H1 (cell line): ENCODE measurements around the gene SLC22A31. TPM values are rescaled to one million over a fixed set of nuclear protein-coding genes. Genes with fewer than 3 reads are reported as not detected.

ENCODE experiments used
- CTCF ChIA-PET: fragments of 300-600 bp; sonication (Branson Sonifier 250); formaldehyde crosslinking; loops from one replicate; lab custom pipeline; 2021; ENCODE audit not compliant: partially characterized antibody; lab: Charles Lee
- POLR2A ChIA-PET: fragments of 300-600 bp; sonication (Branson Sonifier 250); formaldehyde crosslinking; loops from one replicate; lab custom pipeline; 2021; ENCODE audit warnings: inconsistent platforms; ENCODE audit not compliant: partially characterized antibody; lab: Charles Lee
- DNase-seq, 2 experiments: peaks; one replicate each; pipeline versions ENCODE4 v3.0.0 to v3.0.0-alpha.2; 2010 to 2022; ENCODE audit warnings: low spot score in 2 of 2, low read depth in 1 of 2, mixed read lengths in 1 of 2
- FAIRE-seq: peaks from 2 replicates; lab custom pipeline; 2011; peaks lifted over from hg19 to GRCh38; lab: Jason Lieb, UNC
- H2AFZ ChIP-seq: 2 replicates; pipeline ENCODE4 v1.8.1; 2012; ENCODE audit warnings: low read length, inconsistent platforms
- H2AK5ac ChIP-seq: 2 replicates; pipeline ENCODE4 v1.6.1; 2013; ENCODE audit warnings: low read depth, low read length
- H2BK120ac ChIP-seq: replicated peaks from 2 replicates; pipeline ENCODE3; 2013; ENCODE audit warnings: low read depth, low read length, inconsistent platforms
- H2BK12ac ChIP-seq: 2 replicates; pipeline ENCODE4 v1.6.1; 2013; ENCODE audit warnings: low read depth, low read length
- H2BK15ac ChIP-seq: 2 replicates; pipeline ENCODE4 v1.6.1; 2013; ENCODE audit warnings: low read length
- H2BK20ac ChIP-seq: 2 replicates; pipeline ENCODE4 v1.6.1; 2013; ENCODE audit warnings: low read length
- H2BK5ac ChIP-seq: 2 replicates; pipeline ENCODE4 v1.6.1; 2013; ENCODE audit warnings: low read depth, low read length
- H3K14ac ChIP-seq: 2 replicates; pipeline ENCODE4 v1.6.1; 2013; ENCODE audit warnings: inconsistent platforms; ENCODE audit not compliant: insufficient read length
- H3K18ac ChIP-seq: 2 replicates; pipeline ENCODE4 v1.6.1; 2013; ENCODE audit warnings: low read length; ENCODE audit errors: extremely low read depth
- H3K23ac ChIP-seq: 2 replicates; pipeline ENCODE4 v1.6.1; 2013; ENCODE audit warnings: inconsistent platforms; ENCODE audit not compliant: insufficient read length
- H3K23me2 ChIP-seq: 2 replicates; pipeline ENCODE4 v1.6.1; 2013; ENCODE audit warnings: low read depth, low read length
- H3K27ac ChIP-seq: 2 replicates; pipeline ENCODE4 v1.6.1; 2011; ENCODE audit warnings: low read depth, low read length, inconsistent platforms
- H3K27me3 ChIP-seq, 4 experiments: replicated peaks in 1 of 4; 1 replicate in 1 of 4; 2 replicates in 3 of 4; pipeline versions ENCODE4 v1.6.1 to v1.8.1; 2011 to 2013; ENCODE audit warnings: low read length in 3 of 4, mild to moderate bottlenecking in 3 of 4, inconsistent platforms in 2 of 4, mixed read lengths in 2 of 4, moderate library complexity in 1 of 4; ENCODE audit not compliant: control insufficient read depth in 3 of 4, insufficient read depth in 3 of 4; ENCODE audit errors: extremely low read depth in 1 of 4
- H3K36me3 ChIP-seq, 4 experiments: 2 replicates each; pipeline versions ENCODE4 v1.6.1 to v1.8.1; 2011 to 2013; ENCODE audit warnings: mild to moderate bottlenecking in 4 of 4, low read length in 3 of 4, moderate library complexity in 2 of 4, control low read depth in 1 of 4, inconsistent platforms in 1 of 4; ENCODE audit not compliant: insufficient read depth in 4 of 4, control insufficient read depth in 2 of 4
- H3K4ac ChIP-seq: replicated peaks from 2 replicates; pipeline ENCODE3; 2013; ENCODE audit warnings: low read length, low read depth, mixed read lengths, inconsistent platforms; ENCODE audit not compliant: insufficient read length
- H3K4me1 ChIP-seq, 4 experiments: replicated peaks in 1 of 4; 1 replicate in 1 of 4; 2 replicates in 3 of 4; pipeline versions ENCODE4 v1.6.1 to v1.8.1; 2011 to 2013; ENCODE audit warnings: low read length in 3 of 4, inconsistent platforms in 2 of 4, mixed read lengths in 1 of 4; ENCODE audit not compliant: insufficient read depth in 4 of 4, control insufficient read depth in 3 of 4
- H3K4me2 ChIP-seq, 2 experiments: 2 replicates each; pipeline versions ENCODE4 v1.6.1 to v1.8.1; 2011 to 2013; ENCODE audit warnings: low read depth in 2 of 2, low read length in 2 of 2, control low read depth in 1 of 2, inconsistent platforms in 1 of 2, mild to moderate bottlenecking in 1 of 2; ENCODE audit not compliant: insufficient read depth in 1 of 2
- H3K4me3 ChIP-seq, 4 experiments: fragments of 200-600, 300-600 bp in 1 of 4; sonication (generic), shearing (Covaris generic), sonication (Bioruptor Twin) in 1 of 4; 2 replicates each; pipeline versions ENCODE4 v1.5.1 to v1.8.1; 2011 to 2016; ENCODE audit warnings: low read length in 4 of 4, low read depth in 3 of 4, control low read depth in 2 of 4, inconsistent platforms in 2 of 4, mild to moderate bottlenecking in 2 of 4, mixed read lengths in 1 of 4, moderate library complexity in 1 of 4; ENCODE audit not compliant: insufficient read depth in 2 of 4; ENCODE audit errors: extremely low read depth in 1 of 4
- H3K56ac ChIP-seq: replicated peaks from 2 replicates; pipeline ENCODE3; 2013; ENCODE audit warnings: low read depth, mild to moderate bottlenecking, mixed read lengths, low read length, inconsistent platforms; ENCODE audit not compliant: insufficient read length
- H3K79me1 ChIP-seq: 2 replicates; pipeline ENCODE4 v1.6.1; 2013; ENCODE audit warnings: low read depth, low read length, control low read depth
- H3K79me2 ChIP-seq, 2 experiments: 2 replicates each; pipeline versions ENCODE4 v1.6.1 to v1.8.1; 2012 to 2013; ENCODE audit warnings: low read length in 2 of 2, mild to moderate bottlenecking in 2 of 2, inconsistent platforms in 1 of 2; ENCODE audit not compliant: insufficient read depth in 2 of 2, control insufficient read depth in 1 of 2
- H3K9ac ChIP-seq, 4 experiments: replicated peaks in 1 of 4; 1 replicate in 1 of 4; 2 replicates in 3 of 4; pipeline versions ENCODE4 v1.6.1 to v1.8.1; 2011 to 2013; ENCODE audit warnings: low read depth in 3 of 4, low read length in 3 of 4, control low read depth in 2 of 4, mild to moderate bottlenecking in 2 of 4, moderate library complexity in 2 of 4, inconsistent platforms in 1 of 4; ENCODE audit errors: extremely low read depth in 1 of 4
- H3K9me3 ChIP-seq, 2 experiments: 2 replicates each; pipeline versions ENCODE4 v1.6.1 to v1.8.1; 2012 to 2013; ENCODE audit warnings: mild to moderate bottlenecking in 2 of 2, moderate library complexity in 2 of 2, control low read depth in 1 of 2, inconsistent platforms in 1 of 2, low read depth in 1 of 2, low read length in 1 of 2, mixed read lengths in 1 of 2; ENCODE audit not compliant: insufficient read depth in 2 of 2
- H4K20me1 ChIP-seq, 2 experiments: replicated peaks in 1 of 2; 2 replicates each; pipeline versions ENCODE3 to v1.8.1; 2011 to 2013; ENCODE audit warnings: inconsistent platforms in 2 of 2, low read length in 2 of 2, mild to moderate bottlenecking in 1 of 2; ENCODE audit not compliant: insufficient read depth in 2 of 2, control insufficient read depth in 1 of 2
- H4K5ac ChIP-seq: 2 replicates; pipeline ENCODE4 v1.6.1; 2013; ENCODE audit warnings: low read length, low read depth, mixed read lengths, inconsistent platforms; ENCODE audit not compliant: insufficient read length
- H4K8ac ChIP-seq: 2 replicates; pipeline ENCODE4 v1.8.0; 2013; ENCODE audit warnings: mild to moderate bottlenecking, moderate library complexity, low read length, inconsistent platforms; ENCODE audit not compliant: insufficient read depth; ENCODE audit errors: extremely low read depth
- H4K91ac ChIP-seq: replicated peaks from 2 replicates; pipeline ENCODE3; 2013; ENCODE audit warnings: low read length, mixed read lengths, inconsistent platforms; ENCODE audit not compliant: insufficient read length
- BRCA1 ChIP-seq: IDR thresholded peaks from 2 replicates; pipeline ENCODE4 v1.6.1; 2012; ENCODE audit warnings: low read depth, low read length, improper control_type of control experiment
- CHD1 ChIP-seq: IDR thresholded peaks from 2 replicates; pipeline ENCODE4 v1.6.1; 2012; ENCODE audit warnings: low read depth, low read length, improper control_type of control experiment
- EZH2 ChIP-seq: fragments of 200-600 bp; sonication (generic); IDR thresholded peaks from 2 replicates; pipeline ENCODE4 v1.7.1; 2012; ENCODE audit warnings: low read depth, mild to moderate bottlenecking, moderate library complexity, low read length, inconsistent platforms; ENCODE audit not compliant: severe bottlenecking
- GABPA ChIP-seq: IDR thresholded peaks from 2 replicates; pipeline ENCODE4 v1.6.1; 2011; ENCODE audit warnings: mild to moderate bottlenecking, low read length, moderate library complexity, borderline replicate concordance; ENCODE audit not compliant: insufficient read depth
- KDM1A ChIP-seq: fragments of 200-600, 300-600 bp; sonication (generic); IDR thresholded peaks from 2 replicates; pipeline ENCODE4 v1.7.1; 2016; ENCODE audit warnings: mild to moderate bottlenecking, low read length, borderline replicate concordance
- KDM4A ChIP-seq: IDR thresholded peaks from one replicate; pipeline ENCODE4 v1.7.1; 2012; ENCODE audit warnings: low read depth, mild to moderate bottlenecking, moderate library complexity, low read length, inconsistent platforms; ENCODE audit not compliant: severe bottlenecking
- SIX5 ChIP-seq: IDR thresholded peaks from 2 replicates; pipeline ENCODE4 v1.6.1; 2011; ENCODE audit warnings: mild to moderate bottlenecking, low read depth, low read length
- SP1 ChIP-seq: IDR thresholded peaks from 2 replicates; pipeline ENCODE4 v1.6.1; 2011; ENCODE audit warnings: low read depth, low read length
- TAF1 ChIP-seq: IDR thresholded peaks from 2 replicates; pipeline ENCODE4 v1.6.1; 2011; ENCODE audit warnings: mild to moderate bottlenecking, low read depth, low read length
- TBP ChIP-seq: IDR thresholded peaks from 2 replicates; pipeline ENCODE4 v1.6.1; 2011; ENCODE audit warnings: low read depth, low read length, improper control_type of control experiment
- WGBS, 2 experiments: shearing (Covaris generic) in 1 of 2; methylation state at CpG; one replicate each; pipeline versions ENCODE4 v1.1.6 to v1.1.7; 2013 to 2015; ENCODE audit warnings: low lambda C conversion rate in 2 of 2, mixed read lengths in 2 of 2, inconsistent platforms in 1 of 2, low coverage in 1 of 2, missing lambda C conversion rate in 1 of 2; ENCODE audit not compliant: insufficient replicate concordance in 2 of 2, insufficient coverage in 1 of 2, insufficient read length in 1 of 2; ENCODE audit errors: extremely low coverage in 1 of 2, missing lambda C conversion rate in 1 of 2; 5-methylcytosine and 5-hydroxymethylcytosine counted together
- polyA plus RNA-seq, 7 experiments: library from polyadenylated mRNA; depleted of rRNA in 3 of 7; stranded (reverse) in 5 of 7; unstranded in 2 of 7; fragments of >200 nt in 5 of 7; fragments of 200-250 nt in 2 of 7; gene quantifications; 1 replicate in 5 of 7; 2 replicates in 1 of 7; 4 replicates in 1 of 7; pipeline versions ENCODE4 v1.2.1 to v1.2.3, GENCODE V29; 2011 to 2013; ENCODE audit warnings: missing spikeins in 2 of 7, mixed read lengths in 2 of 7
- total RNA-seq: library from RNA; stranded (reverse); fragmentation: NEBNext Ultra II Directional; extraction: Animal tissue kit (Norgen Biotek cat#: 25700); gene quantifications from 2 replicates; pipeline ENCODE4 v1.2.1, GENCODE V29; 2021
- TF ChIP-seq, protein P1 (sequence below): IDR thresholded peaks from 2 replicates; pipeline ENCODE4 v1.6.1; 2012; ENCODE audit warnings: inconsistent platforms

Gene SLC22A31
- total and polyA plus RNA-seq, 2 of the 8 experiments (the other 6 are each of a cell fraction or from before 2014, with no cell fraction given), result 7.7 to 10.6 TPM

DNA sequence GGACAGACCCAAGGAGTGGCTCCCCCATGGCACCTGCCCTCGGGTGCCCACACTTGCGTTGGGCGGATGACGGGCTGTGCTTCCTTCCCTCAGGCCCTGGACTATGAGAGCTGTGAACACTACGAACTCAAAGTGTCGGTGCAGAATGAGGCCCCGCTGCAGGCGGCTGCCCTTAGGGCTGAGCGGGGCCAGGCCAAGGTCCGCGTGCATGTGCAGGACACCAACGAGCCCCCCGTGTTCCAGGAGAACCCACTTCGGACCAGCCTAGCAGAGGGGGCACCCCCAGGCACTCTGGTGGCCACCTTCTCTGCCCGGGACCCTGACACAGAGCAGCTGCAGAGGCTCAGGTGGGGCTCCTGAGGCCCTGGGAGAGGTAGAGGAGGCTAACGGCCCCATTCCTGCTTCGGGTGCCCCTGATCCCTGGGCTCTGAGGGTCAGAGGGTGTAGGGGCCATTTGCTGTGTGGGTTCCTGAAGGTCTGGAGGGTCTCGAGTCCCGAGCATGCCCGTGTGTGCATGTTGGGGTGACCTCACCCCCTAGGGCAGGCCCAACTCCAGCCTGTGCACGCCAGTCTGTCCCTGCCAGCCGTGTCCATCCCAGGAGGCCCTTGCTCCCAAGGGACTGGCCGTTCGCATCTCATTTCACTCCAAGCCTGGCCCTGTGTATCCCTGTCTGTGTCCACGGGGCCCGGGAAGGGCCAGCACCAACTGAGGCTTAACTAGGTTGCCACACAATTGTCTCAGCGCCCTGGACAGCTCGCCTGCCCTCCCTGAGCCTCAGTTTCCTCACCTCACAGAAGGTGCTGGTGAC lies 10.0 kb downstream of the SLC22A31 start:
- peak overlapping the region; percentile 40 for H4K91ac ChIP-seq
- H3K27me3 ChIP-seq, result peaks cover 0 to 9% (median 6%) of the 10 kb centered on the region in 4 experiments; a peak in 6 of 7 replicates
- H3K23ac ChIP-seq, result no peak overlapping the region
- H3K4ac ChIP-seq, result no peak overlapping the region
- DNase-seq (peak in 1 of 2 experiments; percentile 48), FAIRE-seq (no peak)
- CTCF ChIA-PET, result interaction anchor here (0.9 to 2.2 kb wide), 4 partner anchors 16 to 427 kb away, joined by 4 to 10 read pairs (median 5); no protein-coding TSS in a partner anchor
- no peak overlapping the region for H3K56ac ChIP-seq
- peaks cover 2 to 6% of the 10 kb centered on the region in 2 experiments for H4K20me1 ChIP-seq
- H2BK12ac ChIP-seq, result no peak overlapping the region; the same call in 1 of the 2 replicates
- no peaks in the 10 kb centered on the region for H3K79me1 ChIP-seq
- 83% methylated on average over 24 of the region's 28 CpGs; no CpG with 5 or more reads in 1 of the 2 experiments for WGBS, 2 experiments
- H3K4me2 ChIP-seq, result no peak overlapping the region; a peak in 1 of 4 replicates
- TF ChIP-seq CHD1 (no peak), SP1 (no peak), TBP (no peak), GABPA (no peak), BRCA1 (no peak), EZH2 (no peak), SIX5 (no peak), TAF1 (no peak), KDM1A (no peak), KDM4A (no peak)
- TF ChIP-seq, protein P1, sequence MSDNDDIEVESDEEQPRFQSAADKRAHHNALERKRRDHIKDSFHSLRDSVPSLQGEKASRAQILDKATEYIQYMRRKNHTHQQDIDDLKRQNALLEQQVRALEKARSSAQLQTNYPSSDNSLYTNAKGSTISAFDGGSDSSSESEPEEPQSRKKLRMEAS, result no peak
- TF ChIP-seq, all 59 proteins: peak for 0
- peaks cover 6% of the 10 kb centered on the region; the same call in 1 of the 2 replicates for H3K23me2 ChIP-seq
- H3K79me2 ChIP-seq, result no peaks in the 10 kb centered on the region
- POLR2A ChIA-PET, result interaction anchor here (0.6 kb wide), 2 partner anchors 140 to 1430 kb away, joined by 3 to 5 read pairs; no protein-coding TSS in a partner anchor
- no peak overlapping the region for H3K9ac ChIP-seq
- H2AFZ ChIP-seq, result no peak overlapping the region
- H2BK20ac ChIP-seq, result no peak overlapping the region
- H2BK15ac ChIP-seq, result no peak overlapping the region
- H3K14ac ChIP-seq, result no peak overlapping the region
- no peak overlapping the region for H2BK120ac ChIP-seq
- H4K5ac ChIP-seq, result no peak overlapping the region
- peak overlapping the region; percentile 2; the same call in 1 of the 2 replicates for H4K8ac ChIP-seq
- H3K9me3 ChIP-seq, result no peaks in the 10 kb centered on the region; a peak in 1 of 4 replicates
- no peak overlapping the region for H3K27ac ChIP-seq
- no peaks in the 10 kb centered on the region; a peak in 1 of 7 replicates for H3K4me1 ChIP-seq
- H3K36me3 ChIP-seq, result no peaks in the 10 kb centered on the region
- H2AK5ac ChIP-seq, result no peak overlapping the region
- no peak overlapping the region for H3K18ac ChIP-seq
- no peak overlapping the region for H3K4me3 ChIP-seq
- no peak overlapping the region for H2BK5ac ChIP-seq
